ENCODE results near the gene CCDC88A.

CCDC88A gene

DNA sequence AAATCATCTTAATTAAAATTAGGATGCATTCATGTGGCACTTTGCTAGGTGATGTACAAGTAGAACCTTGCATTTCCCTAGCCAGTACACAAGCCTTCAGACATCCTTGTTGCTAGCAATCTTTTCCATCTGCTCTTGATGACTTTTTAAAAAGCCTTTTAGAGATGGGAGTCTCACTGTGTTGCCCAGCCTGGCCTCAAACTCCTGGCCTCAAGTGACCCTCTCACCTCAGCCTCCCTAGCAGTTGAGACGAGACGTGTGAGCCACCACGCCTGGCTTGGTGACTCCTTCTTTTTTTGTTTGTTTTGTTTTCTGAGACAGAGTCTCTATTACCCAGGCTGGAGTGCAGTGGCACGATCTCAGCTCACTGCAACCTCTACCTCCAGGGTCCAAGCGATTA is 1.7 kb upstream of the CCDC88A start:
- no peak for DNase-seq (ENCODE audit: low read depth)
- TF ChIP-seq, protein P1, sequence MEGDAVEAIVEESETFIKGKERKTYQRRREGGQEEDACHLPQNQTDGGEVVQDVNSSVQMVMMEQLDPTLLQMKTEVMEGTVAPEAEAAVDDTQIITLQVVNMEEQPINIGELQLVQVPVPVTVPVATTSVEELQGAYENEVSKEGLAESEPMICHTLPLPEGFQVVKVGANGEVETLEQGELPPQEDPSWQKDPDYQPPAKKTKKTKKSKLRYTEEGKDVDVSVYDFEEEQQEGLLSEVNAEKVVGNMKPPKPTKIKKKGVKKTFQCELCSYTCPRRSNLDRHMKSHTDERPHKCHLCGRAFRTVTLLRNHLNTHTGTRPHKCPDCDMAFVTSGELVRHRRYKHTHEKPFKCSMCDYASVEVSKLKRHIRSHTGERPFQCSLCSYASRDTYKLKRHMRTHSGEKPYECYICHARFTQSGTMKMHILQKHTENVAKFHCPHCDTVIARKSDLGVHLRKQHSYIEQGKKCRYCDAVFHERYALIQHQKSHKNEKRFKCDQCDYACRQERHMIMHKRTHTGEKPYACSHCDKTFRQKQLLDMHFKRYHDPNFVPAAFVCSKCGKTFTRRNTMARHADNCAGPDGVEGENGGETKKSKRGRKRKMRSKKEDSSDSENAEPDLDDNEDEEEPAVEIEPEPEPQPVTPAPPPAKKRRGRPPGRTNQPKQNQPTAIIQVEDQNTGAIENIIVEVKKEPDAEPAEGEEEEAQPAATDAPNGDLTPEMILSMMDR (conservative IDR thresholded peaks at IDR 0.05; ENCODE audit: low read depth, low read length) = no peak
- no peak overlapping the region for H3K4me3 ChIP-seq (ENCODE audit: low read length)

DNA sequence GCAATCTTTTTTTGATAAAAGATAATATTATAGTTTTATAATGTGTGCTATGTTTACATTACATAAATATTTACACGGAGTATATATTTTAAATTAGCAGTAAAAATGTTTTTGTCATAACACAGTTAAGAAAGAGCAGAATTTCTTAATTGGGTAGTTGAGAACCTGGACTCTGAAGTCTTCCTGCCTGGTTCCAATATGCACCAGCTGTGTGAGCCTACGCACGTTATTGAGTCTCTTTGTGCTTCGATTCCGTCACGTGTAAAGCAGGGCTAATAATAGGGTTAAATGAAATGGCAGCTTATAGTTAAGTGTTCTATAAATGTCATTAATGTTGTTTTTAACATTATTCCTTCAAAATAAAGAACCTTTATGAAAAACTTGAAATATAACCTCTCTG is 1.2 kb upstream of the CCDC88A start:
- TF ChIP-seq, protein P1 (conservative IDR thresholded peaks at IDR 0.05; ENCODE audit: low read depth, low read length) = no peak
- no peak overlapping the region for H3K4me3 ChIP-seq (ENCODE audit: low read length)
- no peak for DNase-seq (ENCODE audit: low read depth)

DNA sequence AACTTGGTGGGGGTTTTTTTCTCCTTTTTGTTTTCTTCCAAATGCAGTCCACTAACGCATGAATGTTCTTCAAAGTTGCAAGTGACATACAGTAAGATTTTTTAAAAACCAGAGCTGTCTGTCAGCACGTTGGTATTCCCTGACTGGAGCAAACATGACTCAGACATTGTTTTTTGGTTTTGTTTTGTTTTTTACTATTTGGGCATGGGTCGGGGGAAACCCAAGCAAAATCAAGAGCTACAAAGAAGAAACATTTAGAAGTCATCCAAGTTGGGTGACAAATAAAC is 726 bp upstream of the CCDC88A start:
- no peak for DNase-seq (ENCODE audit: low read depth)
- TF ChIP-seq, protein P1 (conservative IDR thresholded peaks at IDR 0.05; ENCODE audit: low read depth, low read length) = no peak
- H3K4me3 ChIP-seq (ENCODE audit: low read length) = peak overlapping the region; percentile 90

DNA sequence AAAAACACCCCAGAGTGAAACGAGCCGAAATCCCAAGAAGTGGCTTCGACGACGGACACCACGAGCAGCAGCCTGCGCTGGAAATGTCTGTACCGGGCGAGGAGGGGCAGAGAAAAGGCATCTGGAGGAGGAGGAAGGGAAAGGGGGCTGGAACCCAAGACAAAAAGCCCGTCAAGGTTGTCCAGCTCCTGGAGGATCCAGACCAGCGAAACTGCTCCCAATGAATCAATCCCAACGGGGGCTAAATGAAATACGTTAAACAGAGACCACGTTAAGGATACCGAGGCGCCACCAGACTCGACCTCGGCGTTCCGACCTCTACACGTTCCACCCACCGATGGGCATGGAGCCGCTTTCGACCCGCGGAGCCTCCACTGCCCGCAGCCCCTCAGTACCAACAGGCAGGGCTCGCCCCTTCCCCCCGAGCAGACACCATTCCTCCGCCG is 400 bp downstream of the CCDC88A start:
- DNase-seq (ENCODE audit: low read depth) = no peak
- TF ChIP-seq, protein P1 (conservative IDR thresholded peaks at IDR 0.05; ENCODE audit: low read depth, low read length) = no peak
- H3K4me3 ChIP-seq (ENCODE audit: low read length) = peak overlapping the region; percentile 90

DNA sequence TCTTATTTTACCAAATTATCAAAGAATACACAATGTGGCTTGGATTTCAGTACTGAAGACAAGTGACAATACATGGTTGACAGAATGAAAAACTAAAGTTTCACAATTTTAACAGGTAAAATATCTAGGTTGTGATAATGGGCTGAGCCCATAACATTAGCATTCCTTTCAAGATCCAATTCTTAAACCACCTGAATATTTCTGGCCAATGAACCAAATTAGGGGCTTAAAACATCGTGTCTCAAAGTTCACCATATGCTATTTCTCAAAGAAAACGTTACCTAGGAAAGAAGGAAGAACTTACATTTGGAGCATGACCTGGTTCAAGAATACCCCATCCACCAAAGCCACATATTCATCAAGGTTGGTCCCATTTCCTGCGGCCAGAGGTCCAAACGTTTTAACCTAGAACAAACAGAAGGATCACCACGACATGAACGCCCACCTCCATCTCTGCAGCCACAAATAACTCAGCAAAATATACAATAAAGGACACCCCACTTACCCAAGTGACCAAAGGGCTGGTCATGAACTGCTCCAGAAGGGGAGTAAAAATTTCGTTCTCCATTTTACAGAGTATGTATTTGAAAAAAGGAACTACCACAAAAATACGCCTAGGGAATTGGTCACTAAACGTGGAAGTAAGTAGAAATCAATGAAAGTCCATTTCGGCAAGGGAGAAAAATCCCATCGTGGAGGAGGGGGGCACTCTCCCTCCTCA is 984 bp downstream of the CCDC88A start:
- TF ChIP-seq, protein P1 (conservative IDR thresholded peaks at IDR 0.05; ENCODE audit: low read depth, low read length) = no peak
- no peak for DNase-seq (ENCODE audit: low read depth)
- peak overlapping the region; percentile 90 for H3K4me3 ChIP-seq (ENCODE audit: low read length)

DNA sequence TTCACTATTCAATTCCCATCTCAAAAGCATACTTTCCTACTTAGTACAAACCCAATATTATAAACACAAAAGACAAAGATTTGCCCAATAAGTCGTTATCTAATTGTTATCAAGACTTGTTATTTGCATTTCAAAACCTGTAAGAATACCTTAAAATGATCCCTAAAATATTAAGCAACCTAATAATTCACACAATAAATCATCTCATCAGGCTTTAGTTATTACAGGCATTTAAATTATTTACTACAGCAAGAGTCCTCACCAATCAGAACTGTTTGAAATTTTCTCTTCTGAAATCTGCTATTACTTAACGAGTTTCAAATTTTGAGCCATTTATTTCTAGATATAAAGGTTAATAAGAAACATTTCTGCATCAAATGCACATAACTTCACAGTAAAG is 1.6 kb downstream of the CCDC88A start:
- no peak for DNase-seq (ENCODE audit: low read depth)
- peak overlapping the region; percentile 90 for H3K4me3 ChIP-seq (ENCODE audit: low read length)
- TF ChIP-seq, protein P1 (conservative IDR thresholded peaks at IDR 0.05; ENCODE audit: low read depth, low read length) = no peak

DNA sequence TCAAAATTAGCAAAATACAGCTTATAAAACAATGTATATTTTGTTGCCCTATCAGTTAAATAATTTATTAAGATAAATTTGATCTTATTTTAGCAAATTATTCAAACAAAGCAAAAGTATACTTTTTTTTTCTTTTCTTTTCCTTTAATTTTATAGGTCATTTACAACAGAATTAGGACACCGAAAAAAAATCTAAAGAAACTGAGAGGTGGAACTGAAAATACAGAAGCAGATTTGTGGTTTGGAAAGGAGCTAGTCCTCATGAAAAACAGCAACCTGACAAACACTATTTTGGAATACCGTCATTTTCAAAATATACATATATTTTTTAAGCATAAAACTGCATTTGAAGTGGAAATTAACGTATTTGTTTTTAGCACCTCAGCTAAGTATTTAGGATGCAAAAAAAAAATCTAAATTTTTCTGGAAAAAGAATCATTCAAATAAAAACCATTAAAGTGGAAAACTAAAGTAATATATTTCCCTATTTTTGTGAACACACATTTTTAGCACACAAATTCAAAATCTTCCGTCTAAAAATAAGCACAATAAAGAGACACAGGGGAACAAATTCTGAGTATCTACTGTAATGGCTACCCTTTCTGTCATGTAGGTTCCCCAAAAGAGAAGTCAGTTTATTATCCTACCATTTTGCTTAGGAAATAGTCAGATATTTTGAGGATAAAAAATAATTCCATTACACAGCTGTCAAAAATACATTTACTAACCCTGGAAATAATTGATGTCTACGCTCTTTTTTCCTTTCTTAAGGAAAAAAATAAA is 2.7 kb downstream of the CCDC88A start:
- no peak overlapping the region for H3K4me3 ChIP-seq (ENCODE audit: low read length)
- no peak for DNase-seq (ENCODE audit: low read depth)
- TF ChIP-seq, protein P1 (conservative IDR thresholded peaks at IDR 0.05; ENCODE audit: low read depth, low read length) = no peak

Data from retinal pigment epithelial cell (primary cell).